ENCODE results near the gene EXTL2. TPM values are rescaled to one million over a fixed set of nuclear protein-coding genes. Genes with fewer than 3 reads are reported as not detected.

Gene EXTL2
- total RNA-seq, 1 experiment from 2014 or later, result 37.9 TPM

DNA sequence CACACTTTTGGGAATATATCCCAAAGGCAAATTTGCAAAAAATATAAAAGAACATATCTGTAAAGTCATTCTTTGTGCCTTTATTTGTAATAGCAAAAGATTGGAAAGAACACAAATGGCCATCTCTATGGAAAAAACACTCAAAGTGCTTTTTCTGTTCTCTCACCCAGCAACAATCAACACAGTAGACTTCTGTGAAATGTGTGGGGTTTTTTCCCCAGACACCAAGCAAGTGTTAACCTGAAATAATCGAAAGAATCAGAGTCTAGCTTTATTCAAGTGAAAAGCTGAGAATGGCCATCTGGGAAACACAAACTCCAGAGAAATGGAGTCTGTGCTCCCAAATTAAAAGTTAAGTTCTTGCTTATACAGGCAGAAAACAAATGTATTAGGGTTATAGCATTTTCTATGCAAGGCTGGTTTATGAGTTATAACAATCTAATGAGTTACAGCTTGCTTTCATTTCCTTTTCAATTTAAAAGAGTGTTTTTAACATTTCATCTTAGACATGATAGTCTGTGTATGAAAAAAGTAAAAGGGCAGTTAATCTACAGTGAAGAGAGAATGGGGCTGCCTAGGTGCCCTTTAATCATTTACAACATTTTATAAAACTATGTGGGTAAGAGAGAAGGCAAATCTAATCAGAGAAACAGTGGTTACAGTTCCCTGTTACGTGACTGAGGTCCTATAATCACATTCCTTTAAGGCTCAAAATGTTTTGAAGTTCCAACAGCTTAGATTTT, 47.8 kb upstream of the EXTL2 start:
- H3K23ac ChIP-seq (ENCODE audit: insufficient read length, low read depth, low read length), result no peak overlapping the region
- Mint-ChIP-seq H3K4me1 (no peaks in the 10 kb centered on the region; a peak in 1 of 4 replicates), H3K36me3 (ENCODE audit: insufficient read depth in 1 of 3, low read depth in 3 of 3) (peaks cover 46 to 53% (median 49%) of the 10 kb centered on the region in 3 experiments), H3K27ac (no peak overlapping the region; a peak in 1 of 7 replicates), H3K4me3 (no peak overlapping the region), H3K9me3 (peaks cover 12% of the 10 kb centered on the region in 2 experiments; a peak in 3 of 5 replicates), H3K27me3 (ENCODE audit: low read depth) (no peaks in the 10 kb centered on the region)
- no peak overlapping the region for H3T11ph ChIP-seq (ENCODE audit: low read length)
- no peak overlapping the region for H3K56ac ChIP-seq (ENCODE audit: insufficient read length, low read depth, low read length)
- H3K18ac ChIP-seq (ENCODE audit: insufficient read length, low read depth, low read length), result no peak overlapping the region
- no peak overlapping the region for H3K27ac ChIP-seq (ENCODE audit: insufficient read length, low read depth, low read length)
- H3K4ac ChIP-seq (ENCODE audit: low read depth, low read length), result no peak overlapping the region
- no peak overlapping the region for H2BK120ac ChIP-seq (ENCODE audit: low read depth, low read length, poor library complexity, severe bottlenecking)
- H3K79me2 ChIP-seq (ENCODE audit: insufficient read depth, low read length), result no peaks in the 10 kb centered on the region
- H3K79me1 ChIP-seq (ENCODE audit: insufficient read depth, low read depth, low read length, poor library complexity, severe bottlenecking), result no peaks in the 10 kb centered on the region
- H2BK20ac ChIP-seq (ENCODE audit: low read depth, low read length, poor library complexity, severe bottlenecking), result no peak overlapping the region
- H3K27me3 ChIP-seq (ENCODE audit: insufficient read depth, low read length), result no peaks in the 10 kb centered on the region
- no peaks in the 10 kb centered on the region for H4K20me1 ChIP-seq (ENCODE audit: control insufficient read depth, insufficient read depth, insufficient read length)
- H4K91ac ChIP-seq (ENCODE audit: insufficient read length, low read depth, low read length), result no peak overlapping the region
- TF ChIP-seq, protein P1, sequence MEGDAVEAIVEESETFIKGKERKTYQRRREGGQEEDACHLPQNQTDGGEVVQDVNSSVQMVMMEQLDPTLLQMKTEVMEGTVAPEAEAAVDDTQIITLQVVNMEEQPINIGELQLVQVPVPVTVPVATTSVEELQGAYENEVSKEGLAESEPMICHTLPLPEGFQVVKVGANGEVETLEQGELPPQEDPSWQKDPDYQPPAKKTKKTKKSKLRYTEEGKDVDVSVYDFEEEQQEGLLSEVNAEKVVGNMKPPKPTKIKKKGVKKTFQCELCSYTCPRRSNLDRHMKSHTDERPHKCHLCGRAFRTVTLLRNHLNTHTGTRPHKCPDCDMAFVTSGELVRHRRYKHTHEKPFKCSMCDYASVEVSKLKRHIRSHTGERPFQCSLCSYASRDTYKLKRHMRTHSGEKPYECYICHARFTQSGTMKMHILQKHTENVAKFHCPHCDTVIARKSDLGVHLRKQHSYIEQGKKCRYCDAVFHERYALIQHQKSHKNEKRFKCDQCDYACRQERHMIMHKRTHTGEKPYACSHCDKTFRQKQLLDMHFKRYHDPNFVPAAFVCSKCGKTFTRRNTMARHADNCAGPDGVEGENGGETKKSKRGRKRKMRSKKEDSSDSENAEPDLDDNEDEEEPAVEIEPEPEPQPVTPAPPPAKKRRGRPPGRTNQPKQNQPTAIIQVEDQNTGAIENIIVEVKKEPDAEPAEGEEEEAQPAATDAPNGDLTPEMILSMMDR (conservative IDR thresholded peaks at IDR 0.05), result no peak
- H2BK15ac ChIP-seq (ENCODE audit: low read depth, low read length), result no peak overlapping the region
- H3K4me1 ChIP-seq (ENCODE audit: insufficient read depth, low read length), result no peaks in the 10 kb centered on the region
- no peak overlapping the region for H4K8ac ChIP-seq (replicated peaks; ENCODE audit: insufficient read length, low read depth, low read length)
- H4K5ac ChIP-seq (ENCODE audit: insufficient read length, low read depth, low read length), result no peak overlapping the region
- H2BK5ac ChIP-seq (ENCODE audit: insufficient read length, low read length), result no peak overlapping the region
- no peak overlapping the region for H2BK12ac ChIP-seq (ENCODE audit: insufficient read length, low read depth, low read length)
- WGBS (ENCODE audit: extremely low coverage, insufficient read length, low lambda C conversion rate), result no CpG with 5 or more reads among the region's 2 CpGs
- H3K14ac ChIP-seq (ENCODE audit: insufficient read depth, low read length), result no peak overlapping the region
- no peaks in the 10 kb centered on the region for H3K23me2 ChIP-seq (ENCODE audit: insufficient read length, low read depth, low read length, poor library complexity, severe bottlenecking)
- H3K4me2 ChIP-seq (ENCODE audit: insufficient read depth, insufficient read length, low read length), result no peak overlapping the region
- H2AFZ ChIP-seq (ENCODE audit: low read length), result no peak overlapping the region
- no peak overlapping the region for H3K9ac ChIP-seq (ENCODE audit: extremely low read depth, insufficient read length, low read length)
- no peak for DNase-seq
- no peak overlapping the region for H2AK5ac ChIP-seq (ENCODE audit: insufficient read length, low read length)
- no peaks in the 10 kb centered on the region for H3K9me3 ChIP-seq (ENCODE audit: control insufficient read depth, low read depth, low read length)
